GM12878 (cell line): ENCODE data around the gene PFKFB3.

Source experiments
- BRCA1 ChIP-seq: IDR thresholded peaks from 2 replicates; pipeline ENCODE4 v1.6.1; 2011; ENCODE audit warnings: low read depth, low read length, improper control_type of control experiment
- CHD2 ChIP-seq: IDR thresholded peaks from 2 replicates; pipeline ENCODE4 v1.6.1; 2011; ENCODE audit warnings: low read depth, low read length, improper control_type of control experiment, borderline replicate concordance
- GATAD2B ChIP-seq: fragments of 450-650 bp; conservative IDR thresholded peaks from 2 replicates; pipeline ENCODE4 v1.6.1; 2017; ENCODE audit warnings: low read depth, mild to moderate bottlenecking, moderate library complexity
- POLR2AphosphoS5 ChIP-seq: IDR thresholded peaks from 2 replicates; pipeline ENCODE4 v1.6.1; 2011; ENCODE audit warnings: mild to moderate bottlenecking, low read length, inconsistent platforms
- REST ChIP-seq: IDR thresholded peaks from 2 replicates; pipeline ENCODE4 v1.6.1; 2012; ENCODE audit warnings: mild to moderate bottlenecking, low read depth, low read length
- SIN3A ChIP-seq: IDR thresholded peaks from 2 replicates; pipeline ENCODE4 v1.6.1; 2012; ENCODE audit warnings: low read depth, low read length, improper control_type of control experiment
- ZSCAN29 ChIP-seq: fragments of 450-650 bp; IDR thresholded peaks from 2 replicates; pipeline ENCODE4 v1.6.1; 2017; ENCODE audit warnings: mild to moderate bottlenecking, moderate library complexity

GRCh38 chr10:6225263-6225814, 22.6 kb downstream of the PFKFB3 start:
- no peak for TF ChIP-seq BRCA1
- TF ChIP-seq ZSCAN29: no peak
- no peak for TF ChIP-seq SIN3A
- no peak for TF ChIP-seq CHD2
- peak; percentile 48; the same call in 1 of the 2 replicates for TF ChIP-seq POLR2AphosphoS5
- no peak for TF ChIP-seq REST
- TF ChIP-seq GATAD2B: no peak
